ENCODE measurements around the gene SLC25A25. TPM values are rescaled to one million over a fixed set of nuclear protein-coding genes. Genes with fewer than 3 reads are reported as not detected.

SLC25A25 gene
- total and polyA plus RNA-seq, 2 experiments from 2014 or later, result 8.2 to 20.2 TPM

- Histone ChIP-seq H3K4me1 (ENCODE audit: insufficient read depth) (no peaks in the 10 kb centered on the region), H3K4me2 (ENCODE audit: unreplicated experiment) (no peak overlapping the region), H4K20me1 (ENCODE audit: insufficient read depth) (no peaks in the 10 kb centered on the region), H3K27me3 (replicated peaks; ENCODE audit: insufficient read depth) (no peaks in the 10 kb centered on the region), H3K36me3 (ENCODE audit: low read depth) (no peaks in the 10 kb centered on the region), H3K9ac (no peak overlapping the region), H3K27ac (no peak overlapping the region), H3K9me2 (ENCODE audit: insufficient read depth) (no peaks in the 10 kb centered on the region), H3K79me2 (ENCODE audit: insufficient read depth) (no peaks in the 10 kb centered on the region), H3K9me3 (ENCODE audit: low read depth) (no peaks in the 10 kb centered on the region), H3F3A (ENCODE audit: insufficient read depth) (no peaks in the 10 kb centered on the region), H2AFZ (no peak overlapping the region), H3K4me3 (no peak overlapping the region)
- WGBS, 2 experiments (ENCODE audit: low coverage in 1 of 2, low lambda C conversion rate in 2 of 2, missing lambda C conversion rate in 2 of 2), result 81 to 85% methylated on average over 12 of the region's 13 CpGs
- DNase-seq, result no peak
- in situ Hi-C loops (cut with MboI), result no loop called here
- no peak for TF ChIP-seq EZH2 (IDR thresholded peaks at IDR 0.05; ENCODE audit: insufficient read depth, poor library complexity, severe bottlenecking)
- no peak for TF ChIP-seq EZH2phosphoT487 (IDR thresholded peaks at IDR 0.05; ENCODE audit: insufficient read depth, low read depth)
These were observed 84.4 kb downstream of the SLC25A25 start for GRCh38 chr9:128152133-128153059.

GRCh38 chr9:128153060-128153946, 85.3 kb downstream of the SLC25A25 start:
- H3F3A ChIP-seq (ENCODE audit: insufficient read depth), result no peaks in the 10 kb centered on the region
- H3K27me3 ChIP-seq (replicated peaks; ENCODE audit: insufficient read depth), result no peaks in the 10 kb centered on the region
- in situ Hi-C loops (cut with MboI), result no loop called here
- no peak overlapping the region for H3K27ac ChIP-seq
- no peak for DNase-seq
- no peaks in the 10 kb centered on the region for H3K36me3 ChIP-seq (ENCODE audit: low read depth)
- H3K4me3 ChIP-seq, result no peak overlapping the region
- H4K20me1 ChIP-seq (ENCODE audit: insufficient read depth), result no peaks in the 10 kb centered on the region
- no peaks in the 10 kb centered on the region for H3K4me1 ChIP-seq (ENCODE audit: insufficient read depth)
- no peak overlapping the region for H2AFZ ChIP-seq
- no peak overlapping the region for H3K4me2 ChIP-seq (ENCODE audit: unreplicated experiment)
- no peaks in the 10 kb centered on the region for H3K9me3 ChIP-seq (ENCODE audit: low read depth)
- 75 to 77% methylated on average over 25 to 26 of the region's 26 CpGs for WGBS, 2 experiments (ENCODE audit: low coverage in 1 of 2, low lambda C conversion rate in 2 of 2, missing lambda C conversion rate in 2 of 2)
- TF ChIP-seq EZH2phosphoT487 (IDR thresholded peaks at IDR 0.05; ENCODE audit: insufficient read depth, low read depth), result no peak
- TF ChIP-seq EZH2 (IDR thresholded peaks at IDR 0.05; ENCODE audit: insufficient read depth, poor library complexity, severe bottlenecking), result no peak
- H3K79me2 ChIP-seq (ENCODE audit: insufficient read depth), result no peaks in the 10 kb centered on the region
- no peak overlapping the region for H3K9ac ChIP-seq
- no peaks in the 10 kb centered on the region for H3K9me2 ChIP-seq (ENCODE audit: insufficient read depth)

- Histone ChIP-seq H3K4me2 (ENCODE audit: unreplicated experiment) (no peak overlapping the region), H3K27me3 (replicated peaks; ENCODE audit: insufficient read depth) (no peaks in the 10 kb centered on the region), H3K9ac (no peak overlapping the region), H3K79me2 (ENCODE audit: insufficient read depth) (no peaks in the 10 kb centered on the region), H3K27ac (no peak overlapping the region), H3K9me3 (ENCODE audit: low read depth) (no peaks in the 10 kb centered on the region), H4K20me1 (ENCODE audit: insufficient read depth) (no peaks in the 10 kb centered on the region), H3K4me1 (ENCODE audit: insufficient read depth) (no peaks in the 10 kb centered on the region), H3K9me2 (ENCODE audit: insufficient read depth) (no peaks in the 10 kb centered on the region), H3K36me3 (ENCODE audit: low read depth) (no peaks in the 10 kb centered on the region), H3K4me3 (no peak overlapping the region), H3F3A (ENCODE audit: insufficient read depth) (no peaks in the 10 kb centered on the region), H2AFZ (no peak overlapping the region)
- 77 to 80% methylated on average over 9 to 12 of the region's 13 CpGs for whole genome bisulfite sequencing, 2 experiments (ENCODE audit: low coverage in 1 of 2, low lambda C conversion rate in 2 of 2, missing lambda C conversion rate in 2 of 2)
- in situ Hi-C loops (cut with MboI), result no loop called here
- DNase-seq, result no peak
- TF ChIP-seq EZH2 (IDR thresholded peaks at IDR 0.05; ENCODE audit: insufficient read depth, poor library complexity, severe bottlenecking) (no peak), EZH2phosphoT487 (IDR thresholded peaks at IDR 0.05; ENCODE audit: insufficient read depth, low read depth) (no peak)
These were observed 86.1 kb downstream of the SLC25A25 start for GRCh38 chr9:128153947-128154695.
